Sigmoid colon (tissue), 3 donors: ENCODE measurements around the gene NDUFV2.

ENCODE experiments used
- POLR2A ChIP-seq, 2 donors: fragments of 450-650 bp; IDR thresholded peaks; one replicate each; pipeline ENCODE4 v1.6.1; 2016; ENCODE audit warnings: antibody characterized with exemption in 2 of 2, mild to moderate bottlenecking in 2 of 2, moderate library complexity in 2 of 2
- TF ChIP-seq, protein P1 (sequence below), 4 experiments: fragments of 450-650 bp in 3 of 4; fragments of 200-600 bp in 1 of 4; IDR thresholded peaks; one replicate each; pipeline ENCODE4 v1.5.1; 2016 to 2019; ENCODE audit warnings: antibody characterized with exemption in 4 of 4, mild to moderate bottlenecking in 3 of 4, moderate library complexity in 2 of 4

DNA sequence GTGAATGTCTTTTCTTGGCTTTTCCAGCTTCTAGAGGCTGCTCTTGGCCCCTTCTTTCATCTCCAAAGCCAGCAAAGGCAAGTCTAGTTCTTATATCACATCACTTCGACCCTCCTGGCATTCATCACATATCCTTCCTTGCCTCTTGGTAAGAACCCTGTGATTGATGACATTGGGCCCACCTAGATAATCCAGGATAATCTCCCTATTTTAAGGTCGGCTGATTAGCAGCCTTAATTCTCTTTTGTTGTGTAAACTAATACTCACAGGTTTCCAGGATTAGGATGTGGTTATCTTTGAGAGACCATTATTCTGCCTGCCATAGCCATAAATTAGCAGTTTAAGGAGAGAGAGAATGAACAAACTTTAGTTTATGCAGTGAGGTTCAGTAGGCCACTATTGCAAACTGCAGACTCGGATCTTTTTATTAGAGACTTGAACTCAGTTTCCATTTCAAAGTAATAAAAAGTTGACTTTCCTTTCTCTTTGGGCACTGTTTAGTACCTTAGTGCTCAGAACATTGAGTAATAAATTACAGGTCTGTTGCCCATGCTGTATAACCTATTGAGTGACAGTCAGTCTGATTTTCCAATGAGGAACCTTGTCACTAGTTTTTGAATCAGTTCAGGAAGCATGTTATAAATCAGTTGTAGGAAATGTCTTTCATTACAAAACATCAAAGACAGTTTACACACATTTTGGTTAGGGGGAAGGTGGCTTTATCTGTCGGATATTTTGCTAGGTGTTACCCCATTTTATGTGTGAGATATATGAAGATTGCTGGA lies 4.5 kb downstream of the NDUFV2 start:
- no peak for TF ChIP-seq POLR2A (IDR thresholded peaks at IDR 0.05)
- TF ChIP-seq, protein P1, sequence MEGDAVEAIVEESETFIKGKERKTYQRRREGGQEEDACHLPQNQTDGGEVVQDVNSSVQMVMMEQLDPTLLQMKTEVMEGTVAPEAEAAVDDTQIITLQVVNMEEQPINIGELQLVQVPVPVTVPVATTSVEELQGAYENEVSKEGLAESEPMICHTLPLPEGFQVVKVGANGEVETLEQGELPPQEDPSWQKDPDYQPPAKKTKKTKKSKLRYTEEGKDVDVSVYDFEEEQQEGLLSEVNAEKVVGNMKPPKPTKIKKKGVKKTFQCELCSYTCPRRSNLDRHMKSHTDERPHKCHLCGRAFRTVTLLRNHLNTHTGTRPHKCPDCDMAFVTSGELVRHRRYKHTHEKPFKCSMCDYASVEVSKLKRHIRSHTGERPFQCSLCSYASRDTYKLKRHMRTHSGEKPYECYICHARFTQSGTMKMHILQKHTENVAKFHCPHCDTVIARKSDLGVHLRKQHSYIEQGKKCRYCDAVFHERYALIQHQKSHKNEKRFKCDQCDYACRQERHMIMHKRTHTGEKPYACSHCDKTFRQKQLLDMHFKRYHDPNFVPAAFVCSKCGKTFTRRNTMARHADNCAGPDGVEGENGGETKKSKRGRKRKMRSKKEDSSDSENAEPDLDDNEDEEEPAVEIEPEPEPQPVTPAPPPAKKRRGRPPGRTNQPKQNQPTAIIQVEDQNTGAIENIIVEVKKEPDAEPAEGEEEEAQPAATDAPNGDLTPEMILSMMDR (IDR thresholded peaks at IDR 0.05): no peak
